ENCODE results near the gene BTN1A1. TPM values are rescaled to one million over a fixed set of nuclear protein-coding genes. Genes with fewer than 3 reads are reported as not detected.
A peak's percentile ranks its signal among the peaks of the same experiment; 100 is the strongest.
"Not testable (repeated sequence)": the region's sequence is repeated elsewhere in the genome, so short reads cannot be mapped to it uniquely, and the experiment has no call there.

The BTN1A1 gene
- total RNA-seq, 2 donors from 2014 or later = not detected

DNA sequence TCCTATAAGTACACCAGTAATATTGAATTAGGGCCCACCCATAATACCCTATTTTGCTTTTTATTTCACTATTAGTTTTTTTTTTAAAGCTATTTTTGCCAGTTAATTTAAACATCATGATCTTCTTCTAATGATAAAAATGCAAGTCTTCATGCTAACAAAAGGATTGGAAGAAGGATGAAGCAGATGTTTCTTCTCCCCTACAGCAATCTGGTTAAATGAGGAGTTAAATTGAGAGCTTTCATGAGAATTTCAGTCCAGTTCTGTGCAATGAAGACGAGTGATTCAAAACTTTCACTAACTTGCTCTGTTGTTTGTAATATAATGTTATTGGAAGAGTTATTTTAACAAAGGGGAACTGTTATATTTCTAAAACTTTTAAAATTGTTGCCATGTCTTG is 41.5 kb downstream of the BTN1A1 start:
- Histone ChIP-seq H3K4me3 (no peak overlapping the region), H3K36me3 (peaks cover 4% of the 10 kb centered on the region), H3K9me3 (no peaks in the 10 kb centered on the region), H3K4me1 (ENCODE audit: control insufficient read depth in 1 of 2, low read depth in 2 of 2) (peaks cover 12 to 36% of the 10 kb centered on the region in 2 donors), H3K27ac (no peak overlapping the region), H3K27me3 (replicated peaks; ENCODE audit: insufficient read depth) (no peaks in the 10 kb centered on the region)
- no peak for ATAC-seq (ENCODE audit: insufficient number of reproducible peaks, low FRiP score, low read depth)
- TF ChIP-seq, protein P1, sequence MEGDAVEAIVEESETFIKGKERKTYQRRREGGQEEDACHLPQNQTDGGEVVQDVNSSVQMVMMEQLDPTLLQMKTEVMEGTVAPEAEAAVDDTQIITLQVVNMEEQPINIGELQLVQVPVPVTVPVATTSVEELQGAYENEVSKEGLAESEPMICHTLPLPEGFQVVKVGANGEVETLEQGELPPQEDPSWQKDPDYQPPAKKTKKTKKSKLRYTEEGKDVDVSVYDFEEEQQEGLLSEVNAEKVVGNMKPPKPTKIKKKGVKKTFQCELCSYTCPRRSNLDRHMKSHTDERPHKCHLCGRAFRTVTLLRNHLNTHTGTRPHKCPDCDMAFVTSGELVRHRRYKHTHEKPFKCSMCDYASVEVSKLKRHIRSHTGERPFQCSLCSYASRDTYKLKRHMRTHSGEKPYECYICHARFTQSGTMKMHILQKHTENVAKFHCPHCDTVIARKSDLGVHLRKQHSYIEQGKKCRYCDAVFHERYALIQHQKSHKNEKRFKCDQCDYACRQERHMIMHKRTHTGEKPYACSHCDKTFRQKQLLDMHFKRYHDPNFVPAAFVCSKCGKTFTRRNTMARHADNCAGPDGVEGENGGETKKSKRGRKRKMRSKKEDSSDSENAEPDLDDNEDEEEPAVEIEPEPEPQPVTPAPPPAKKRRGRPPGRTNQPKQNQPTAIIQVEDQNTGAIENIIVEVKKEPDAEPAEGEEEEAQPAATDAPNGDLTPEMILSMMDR (IDR thresholded peaks at IDR 0.05) = no peak
- no peak for DNase-seq (ENCODE audit: low spot score)

DNA sequence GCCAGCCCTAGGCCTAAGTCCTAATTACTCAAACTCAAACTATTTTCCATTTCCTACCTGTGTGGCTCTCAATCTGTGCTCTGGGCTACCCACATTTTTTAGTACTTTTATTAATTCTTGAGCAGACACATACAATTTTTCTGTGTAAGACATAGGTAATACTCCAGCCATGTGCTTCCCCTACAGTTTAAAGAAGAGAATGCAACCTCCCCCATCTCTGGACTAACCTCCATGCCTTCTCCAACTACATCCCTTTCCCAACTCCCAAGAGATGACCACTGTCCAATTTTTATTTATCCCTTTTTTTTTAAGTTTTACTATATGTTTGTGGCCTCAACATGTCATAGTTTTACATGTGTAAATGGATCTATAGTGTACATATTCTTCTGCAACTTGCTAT is 43.9 kb downstream of the BTN1A1 start:
- ATAC-seq (ENCODE audit: insufficient number of reproducible peaks, low FRiP score, low read depth) = no peak
- no peak overlapping the region for H3K4me3 ChIP-seq

DNA sequence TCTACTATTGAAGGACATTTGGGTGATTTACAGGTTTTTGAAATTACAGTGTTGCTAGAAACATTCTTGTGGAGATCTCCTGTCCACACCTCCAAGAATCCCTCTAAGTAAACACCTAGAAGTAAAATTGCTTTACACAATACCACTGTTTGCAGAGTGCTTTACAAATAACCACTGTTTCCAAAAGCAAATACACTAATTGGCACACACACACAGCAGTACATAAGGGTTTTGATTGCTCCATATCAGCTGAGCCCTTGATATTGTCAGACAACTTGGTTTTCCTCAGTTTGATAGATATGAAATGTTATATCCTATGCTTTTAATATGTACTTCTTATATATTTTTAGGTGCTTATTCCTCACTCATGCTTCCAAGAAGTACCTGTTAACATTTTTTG is 44.4 kb downstream of the BTN1A1 start:
- H3K36me3 ChIP-seq = peaks cover 4% of the 10 kb centered on the region
- H3K9me3 ChIP-seq = no peaks in the 10 kb centered on the region
- no peak for ATAC-seq (ENCODE audit: insufficient number of reproducible peaks, low FRiP score, low read depth)
- no peak overlapping the region for H3K4me3 ChIP-seq
- DNase-seq (ENCODE audit: low spot score) = no peak
- no peak overlapping the region for H3K27ac ChIP-seq
- peaks cover 7 to 22% of the 10 kb centered on the region in 2 donors for H3K4me1 ChIP-seq (ENCODE audit: control insufficient read depth in 1 of 2, low read depth in 2 of 2)
- no peaks in the 10 kb centered on the region for H3K27me3 ChIP-seq (replicated peaks; ENCODE audit: insufficient read depth)
- TF ChIP-seq, protein P1 (IDR thresholded peaks at IDR 0.05) = no peak

More for the DNA sequence above, 43.9 kb downstream of the BTN1A1 start:
- no peak for DNase-seq (ENCODE audit: low spot score)
- Histone ChIP-seq H3K27ac (no peak overlapping the region), H3K9me3 (no peaks in the 10 kb centered on the region), H3K36me3 (peaks cover 4% of the 10 kb centered on the region), H3K4me1 (ENCODE audit: control insufficient read depth in 1 of 2, low read depth in 2 of 2) (peaks cover 12 to 27% of the 10 kb centered on the region in 2 donors), H3K27me3 (replicated peaks; ENCODE audit: insufficient read depth) (no peaks in the 10 kb centered on the region)
- TF ChIP-seq, protein P1 (IDR thresholded peaks at IDR 0.05) = peak; percentile 36

DNA sequence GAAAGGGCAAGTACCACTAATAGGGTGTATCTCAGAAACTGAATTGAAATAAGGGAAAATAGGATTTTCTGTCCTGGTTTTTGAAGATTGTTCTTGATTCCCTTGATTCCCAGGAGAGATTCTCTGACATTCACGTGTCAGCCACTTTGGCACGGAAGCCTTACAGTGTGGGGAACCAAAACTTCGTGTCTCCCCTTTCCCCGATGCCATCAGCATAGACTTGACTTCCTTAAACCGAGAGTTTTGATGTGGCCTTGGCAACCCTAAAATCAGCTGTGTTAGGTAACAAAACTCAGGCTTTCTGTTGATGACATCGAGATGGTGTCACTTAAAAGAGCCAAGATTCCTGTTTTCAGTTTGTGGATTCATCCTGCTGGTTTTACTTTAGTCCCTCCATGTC is 45.5 kb downstream of the BTN1A1 start:
- DNase-seq (ENCODE audit: low spot score) (no peak), ATAC-seq (ENCODE audit: insufficient number of reproducible peaks, low FRiP score, low read depth) (no peak)
- Histone ChIP-seq H3K36me3 (peaks cover 4% of the 10 kb centered on the region), H3K27ac (no peak overlapping the region), H3K4me1 (ENCODE audit: control insufficient read depth in 1 of 2, low read depth in 2 of 2) (peaks cover 0 to 16% of the 10 kb centered on the region in 2 donors), H3K4me3 (no peak overlapping the region), H3K27me3 (replicated peaks; ENCODE audit: insufficient read depth) (no peaks in the 10 kb centered on the region), H3K9me3 (no peaks in the 10 kb centered on the region)
- TF ChIP-seq, protein P1 (IDR thresholded peaks at IDR 0.05) = no peak

DNA sequence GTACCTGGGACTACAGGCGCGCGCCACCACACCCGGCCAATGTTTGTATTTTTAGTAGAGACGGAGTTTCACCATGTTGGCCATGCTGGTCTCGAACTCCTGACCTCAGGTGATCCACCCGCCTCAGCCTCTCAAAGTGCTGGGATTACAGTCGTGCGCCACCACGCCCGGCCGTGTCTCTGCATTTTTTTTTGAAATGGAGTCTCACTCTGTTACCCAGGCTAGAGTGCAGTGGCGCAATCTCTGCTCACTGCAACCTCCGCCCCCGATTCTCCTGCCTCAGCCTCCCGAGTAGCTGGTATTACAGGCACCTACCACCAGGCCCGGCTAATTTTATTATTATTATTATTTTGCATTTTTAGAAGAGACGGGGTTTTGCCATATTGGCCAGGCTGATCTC is 47.3 kb downstream of the BTN1A1 start:
- H3K36me3 ChIP-seq; DNase-seq (ENCODE audit: low spot score); H3K4me3 ChIP-seq; H3K27me3 ChIP-seq (replicated peaks; ENCODE audit: insufficient read depth); ATAC-seq (ENCODE audit: insufficient number of reproducible peaks, low FRiP score, low read depth); H3K9me3 ChIP-seq; H3K4me1 ChIP-seq (ENCODE audit: control insufficient read depth in 1 of 2, low read depth in 2 of 2); H3K27ac ChIP-seq: not testable (repeated sequence)
